Astrocyte (in vitro differentiated cells and primary cell): ENCODE measurements around the gene COG4. TPM values are rescaled to one million over a fixed set of nuclear protein-coding genes. Genes with fewer than 3 reads are reported as not detected.

Experiments used
- DNase-seq: peaks from one replicate; pipeline ENCODE4 v3.0.0-alpha.2; 2010; ENCODE audit warnings: low read depth
- FAIRE-seq: peaks from 2 replicates; lab custom pipeline; 2011; peaks lifted over from hg19 to GRCh38; lab: Jason Lieb, UNC
- H2AFZ ChIP-seq: 2 replicates; pipeline ENCODE4 v1.6.0; 2012; ENCODE audit warnings: low read depth, low read length, inconsistent platforms
- H3K27ac ChIP-seq: 2 replicates; pipeline ENCODE4 v1.5.1; 2011; ENCODE audit warnings: low read depth, low read length, inconsistent platforms
- H3K27me3 ChIP-seq: 2 replicates; pipeline ENCODE4 v1.6.0; 2011; ENCODE audit warnings: low read length, inconsistent platforms; ENCODE audit not compliant: insufficient read depth
- H3K36me3 ChIP-seq: 2 replicates; pipeline ENCODE4 v1.5.1; 2011; ENCODE audit warnings: low read length, inconsistent platforms; ENCODE audit not compliant: insufficient read depth
- H3K4me1 ChIP-seq: 2 replicates; pipeline ENCODE4 v1.5.1; 2011; ENCODE audit warnings: low read length, inconsistent platforms; ENCODE audit not compliant: insufficient read depth
- H3K4me2 ChIP-seq: 2 replicates; pipeline ENCODE4 v1.6.0; 2012; ENCODE audit warnings: low read length, inconsistent platforms
- H3K4me3 ChIP-seq: 2 replicates; pipeline ENCODE4 v1.5.1; 2011; ENCODE audit warnings: low read depth, mild to moderate bottlenecking, low read length, inconsistent platforms; ENCODE audit not compliant: insufficient read depth
- H3K79me2 ChIP-seq: 2 replicates; pipeline ENCODE4 v1.6.0; 2012; ENCODE audit warnings: mild to moderate bottlenecking, low read length, inconsistent platforms; ENCODE audit not compliant: insufficient read depth
- H3K9ac ChIP-seq: 2 replicates; pipeline ENCODE4 v1.6.0; 2012; ENCODE audit warnings: mild to moderate bottlenecking, low read length, inconsistent platforms
- H3K9me3 ChIP-seq: 2 replicates; pipeline ENCODE4 v1.5.1; 2012; ENCODE audit warnings: low read depth, mild to moderate bottlenecking, low read length, inconsistent platforms; ENCODE audit not compliant: insufficient read depth
- H4K20me1 ChIP-seq: 2 replicates; pipeline ENCODE4 v1.6.0; 2012; ENCODE audit warnings: low read length, inconsistent platforms; ENCODE audit not compliant: insufficient read depth
- H3K27ac Mint-ChIP-seq: one replicate; pipeline ENCODE4 v1.8.0; 2021; ENCODE audit warnings: mild to moderate bottlenecking, mixed read lengths; ENCODE audit not compliant: unreplicated experiment
- H3K27me3 Mint-ChIP-seq: one replicate; pipeline ENCODE4 v1.8.0; 2021; ENCODE audit warnings: low read depth, mixed read lengths; ENCODE audit not compliant: unreplicated experiment
- H3K36me3 Mint-ChIP-seq: one replicate; pipeline ENCODE4 v1.8.0; 2021; ENCODE audit warnings: low read depth, mixed read lengths; ENCODE audit not compliant: unreplicated experiment
- H3K4me1 Mint-ChIP-seq: one replicate; pipeline ENCODE4 v1.8.0; 2021; ENCODE audit warnings: low read depth, mixed read lengths; ENCODE audit not compliant: unreplicated experiment
- H3K4me3 Mint-ChIP-seq: one replicate; pipeline ENCODE4 v1.8.0; 2021; ENCODE audit warnings: mild to moderate bottlenecking, moderate library complexity, mixed read lengths; ENCODE audit not compliant: unreplicated experiment
- H3K9me3 Mint-ChIP-seq: one replicate; pipeline ENCODE4 v1.8.0; 2021; ENCODE audit warnings: mild to moderate bottlenecking, mixed read lengths; ENCODE audit not compliant: unreplicated experiment
- EZH2 ChIP-seq: IDR thresholded peaks from 2 replicates; pipeline ENCODE4 v1.6.1; 2012; ENCODE audit warnings: mild to moderate bottlenecking, low read length, inconsistent platforms; ENCODE audit not compliant: insufficient read depth
- total RNA-seq: library from RNA; stranded (reverse); gene quantifications from 2 replicates; pipeline ENCODE4 v1.2.1, GENCODE V29; 2021
- TF ChIP-seq, protein P1 (sequence below): IDR thresholded peaks from 2 replicates; pipeline ENCODE4 v1.5.1; 2011; ENCODE audit warnings: low read depth, mild to moderate bottlenecking, inconsistent platforms, low read length, moderate library complexity; ENCODE audit not compliant: insufficient read depth

COG4 gene
- total RNA-seq, 1 donor from 2014 or later: 42.6 TPM

DNA sequence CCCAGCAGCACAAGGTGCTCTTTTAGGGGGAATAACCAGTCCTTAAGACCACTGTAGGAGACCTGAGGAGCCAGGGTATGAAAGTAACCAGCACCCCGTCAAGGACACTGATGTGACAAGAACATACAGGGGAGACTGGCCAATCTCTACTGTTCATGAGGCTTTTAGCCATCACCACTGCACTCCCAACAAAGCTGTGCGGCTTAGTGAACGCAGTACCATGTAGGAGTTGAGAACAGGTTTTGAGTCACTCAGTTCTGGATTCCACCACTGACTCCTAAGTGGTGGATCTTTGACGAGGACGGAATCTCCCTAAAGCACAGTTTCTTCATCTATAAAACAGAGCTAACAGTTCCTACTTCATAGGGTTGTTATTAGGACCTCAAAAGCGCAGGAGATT is 26.8 kb downstream of the COG4 start:
- TF ChIP-seq, protein P1, sequence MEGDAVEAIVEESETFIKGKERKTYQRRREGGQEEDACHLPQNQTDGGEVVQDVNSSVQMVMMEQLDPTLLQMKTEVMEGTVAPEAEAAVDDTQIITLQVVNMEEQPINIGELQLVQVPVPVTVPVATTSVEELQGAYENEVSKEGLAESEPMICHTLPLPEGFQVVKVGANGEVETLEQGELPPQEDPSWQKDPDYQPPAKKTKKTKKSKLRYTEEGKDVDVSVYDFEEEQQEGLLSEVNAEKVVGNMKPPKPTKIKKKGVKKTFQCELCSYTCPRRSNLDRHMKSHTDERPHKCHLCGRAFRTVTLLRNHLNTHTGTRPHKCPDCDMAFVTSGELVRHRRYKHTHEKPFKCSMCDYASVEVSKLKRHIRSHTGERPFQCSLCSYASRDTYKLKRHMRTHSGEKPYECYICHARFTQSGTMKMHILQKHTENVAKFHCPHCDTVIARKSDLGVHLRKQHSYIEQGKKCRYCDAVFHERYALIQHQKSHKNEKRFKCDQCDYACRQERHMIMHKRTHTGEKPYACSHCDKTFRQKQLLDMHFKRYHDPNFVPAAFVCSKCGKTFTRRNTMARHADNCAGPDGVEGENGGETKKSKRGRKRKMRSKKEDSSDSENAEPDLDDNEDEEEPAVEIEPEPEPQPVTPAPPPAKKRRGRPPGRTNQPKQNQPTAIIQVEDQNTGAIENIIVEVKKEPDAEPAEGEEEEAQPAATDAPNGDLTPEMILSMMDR: no peak
- TF ChIP-seq EZH2: no peak
- Histone ChIP-seq H3K4me3 (no peak overlapping the region), H4K20me1 (no peaks in the 10 kb centered on the region), H3K4me1 (no peaks in the 10 kb centered on the region), H3K4me2 (no peak overlapping the region), H3K27ac (no peak overlapping the region), H3K36me3 (peaks cover 37% of the 10 kb centered on the region), H3K9ac (no peak overlapping the region), H3K27me3 (no peaks in the 10 kb centered on the region), H3K79me2 (no peaks in the 10 kb centered on the region), H3K9me3 (no peaks in the 10 kb centered on the region), H2AFZ (no peak overlapping the region)
- H3K4me1 Mint-ChIP-seq: peaks cover 4% of the 10 kb centered on the region
- no peak overlapping the region for H3K27ac Mint-ChIP-seq
- DNase-seq: no peak
- peaks cover 3% of the 10 kb centered on the region for H3K9me3 Mint-ChIP-seq
- no peaks in the 10 kb centered on the region for H3K27me3 Mint-ChIP-seq
- H3K36me3 Mint-ChIP-seq: peaks cover 26% of the 10 kb centered on the region
- no peak overlapping the region for H3K4me3 Mint-ChIP-seq
- no peak for FAIRE-seq

DNA sequence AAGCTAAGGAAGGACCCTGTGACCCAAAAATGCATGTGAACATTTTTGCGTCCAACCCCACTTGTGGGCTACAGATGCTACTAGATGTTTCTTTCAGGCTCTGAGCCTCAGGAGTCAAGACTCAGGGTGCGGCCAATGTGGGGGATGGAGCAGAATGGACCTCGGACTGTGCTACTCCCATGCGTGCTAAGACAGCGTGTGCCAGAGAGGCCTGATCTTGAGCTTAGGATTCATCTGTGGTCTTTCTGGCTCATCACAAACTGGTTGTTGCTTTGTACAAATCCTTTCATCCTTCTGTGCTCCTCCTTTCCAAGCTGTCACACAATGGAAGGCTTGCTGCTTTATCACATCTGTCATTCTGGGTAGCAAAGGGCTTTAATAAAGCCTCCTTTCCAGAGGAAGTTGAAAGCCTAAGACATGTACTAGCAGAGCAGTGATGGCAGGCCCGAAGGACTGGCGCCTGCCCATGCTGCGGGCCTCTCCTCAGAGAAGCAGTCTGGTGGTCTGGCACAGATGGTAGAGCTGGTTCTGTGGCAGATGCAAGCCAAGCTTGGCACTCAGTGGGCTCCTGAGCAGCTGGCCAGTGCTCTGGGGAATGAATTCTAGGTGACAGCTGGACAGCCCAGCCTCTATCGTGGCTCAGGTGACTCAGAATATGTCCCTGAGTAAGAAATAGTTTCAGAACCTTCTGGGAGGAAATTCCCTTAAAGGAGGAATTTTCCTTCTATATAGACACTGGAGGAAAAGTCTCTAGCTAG is 27.8 kb downstream of the COG4 start:
- H3K4me3 Mint-ChIP-seq: no peak overlapping the region
- H3K4me1 Mint-ChIP-seq: peaks cover 4% of the 10 kb centered on the region
- no peak overlapping the region for H3K4me2 ChIP-seq
- no peak overlapping the region for H3K9ac ChIP-seq
- peaks cover 32% of the 10 kb centered on the region for H3K36me3 ChIP-seq
- peaks cover 21% of the 10 kb centered on the region for H3K36me3 Mint-ChIP-seq
- H2AFZ ChIP-seq: no peak overlapping the region
- no peak for FAIRE-seq
- no peaks in the 10 kb centered on the region for H3K4me1 ChIP-seq
- peaks cover 3% of the 10 kb centered on the region for H3K9me3 Mint-ChIP-seq
- no peaks in the 10 kb centered on the region for H3K27me3 Mint-ChIP-seq
- H3K79me2 ChIP-seq: no peaks in the 10 kb centered on the region
- H3K27ac ChIP-seq: no peak overlapping the region
- no peak overlapping the region for H3K27ac Mint-ChIP-seq
- no peaks in the 10 kb centered on the region for H3K9me3 ChIP-seq
- no peaks in the 10 kb centered on the region for H3K27me3 ChIP-seq
- DNase-seq: no peak
- H4K20me1 ChIP-seq: no peaks in the 10 kb centered on the region
- no peak overlapping the region for H3K4me3 ChIP-seq
- TF ChIP-seq, protein P1: no peak

DNA sequence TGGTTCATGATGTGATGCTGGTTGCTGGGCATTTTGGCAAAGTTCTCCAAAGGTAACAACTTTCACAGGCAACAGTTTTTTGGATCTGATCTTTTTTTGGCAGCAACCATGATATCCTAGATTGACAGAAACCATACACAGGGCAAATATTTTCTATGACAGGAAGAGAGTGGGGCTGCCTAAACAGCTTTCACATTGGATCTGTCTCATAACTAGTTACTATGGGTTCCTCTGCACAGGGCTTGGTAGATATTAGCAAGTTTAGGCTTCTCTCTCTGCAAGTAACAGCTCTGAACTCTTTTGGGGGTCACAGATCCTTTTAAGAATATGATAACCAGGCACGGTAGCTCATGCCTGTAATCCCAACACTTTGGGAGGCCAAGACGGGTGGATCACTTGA is 28.6 kb downstream of the COG4 start:
- Histone ChIP-seq H3K4me3 (no peak overlapping the region), H3K9ac (no peak overlapping the region), H2AFZ (no peak overlapping the region), H3K36me3 (peaks cover 34% of the 10 kb centered on the region), H3K79me2 (no peaks in the 10 kb centered on the region), H3K27ac (no peak overlapping the region), H3K4me2 (no peak overlapping the region), H3K9me3 (no peaks in the 10 kb centered on the region), H4K20me1 (no peaks in the 10 kb centered on the region), H3K4me1 (no peaks in the 10 kb centered on the region), H3K27me3 (no peaks in the 10 kb centered on the region)
- H3K4me1 Mint-ChIP-seq: peaks cover 4% of the 10 kb centered on the region
- FAIRE-seq (no peak), DNase-seq (no peak)
- no peak overlapping the region for H3K27ac Mint-ChIP-seq
- no peak overlapping the region for H3K4me3 Mint-ChIP-seq
- TF ChIP-seq, protein P1: no peak
- TF ChIP-seq EZH2: no peak
- H3K9me3 Mint-ChIP-seq: peaks cover 3% of the 10 kb centered on the region
- H3K36me3 Mint-ChIP-seq: peaks cover 26% of the 10 kb centered on the region
- H3K27me3 Mint-ChIP-seq: no peaks in the 10 kb centered on the region
